NCI-H2171 (cell line): ENCODE data around the gene RPL7L1.

Experiments
- DNase-seq: peaks from one replicate; lab custom pipeline; 2025; lab: John Stamatoyannopoulos, UW

Gene RPL7L1

DNA sequence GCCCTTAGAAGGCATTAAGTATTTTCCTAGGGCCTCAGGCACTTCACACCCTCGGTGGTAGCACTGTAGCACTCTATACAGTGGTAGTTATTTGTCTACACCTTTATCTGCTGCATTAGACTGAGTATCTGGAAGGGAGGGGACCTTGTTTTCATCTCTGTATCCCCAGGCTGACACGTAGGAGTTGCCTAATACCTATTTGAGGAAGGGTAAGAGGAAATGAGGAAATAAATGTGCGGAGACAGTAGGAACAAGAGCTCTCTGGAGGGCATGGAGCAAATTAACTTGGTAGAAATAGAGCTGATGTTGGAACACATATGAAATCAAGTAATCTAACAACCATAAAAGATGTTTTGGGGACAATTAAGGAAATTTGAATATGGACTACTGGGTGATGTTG is 53.8 kb downstream of the RPL7L1 start:
- DNase-seq = no peak

DNA sequence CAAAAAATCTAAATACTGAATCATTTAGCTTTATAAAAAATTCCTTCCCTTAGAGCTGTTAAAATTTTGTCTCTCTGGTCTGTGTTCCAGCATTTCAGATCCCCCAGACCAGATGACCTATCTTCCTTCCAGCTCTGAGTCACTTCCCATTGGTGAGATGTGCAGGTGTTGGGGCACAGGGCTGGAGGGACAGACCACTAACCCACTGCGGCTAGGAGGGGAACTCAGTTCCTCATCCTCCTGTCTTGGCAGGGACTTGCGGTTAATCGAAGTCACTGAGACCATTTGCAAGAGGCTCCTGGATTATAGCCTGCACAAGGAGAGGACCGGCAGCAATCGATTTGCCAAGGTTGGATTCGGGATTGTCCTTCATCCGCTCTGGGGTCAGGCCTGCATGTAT is 55.9 kb downstream of the RPL7L1 start:
- DNase-seq = no peak

DNA sequence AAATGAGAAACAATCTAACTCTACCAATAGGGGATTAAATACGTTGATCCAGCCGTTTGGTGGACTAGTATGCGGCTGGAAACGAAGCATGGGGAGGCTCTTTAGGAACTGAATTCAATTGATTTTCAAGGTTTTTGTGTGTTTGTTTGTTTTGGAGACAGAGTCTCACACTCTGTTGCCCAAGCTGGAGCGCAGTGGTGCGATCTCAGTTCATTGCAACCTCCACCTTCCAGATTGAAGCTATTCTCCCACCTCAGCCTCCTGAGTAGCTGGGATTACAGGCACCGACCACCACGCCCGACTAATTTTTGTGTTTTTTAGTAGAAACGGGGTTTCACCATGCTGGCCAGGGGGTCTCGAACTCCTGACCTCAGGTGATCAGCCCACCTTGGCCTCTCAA is 57.0 kb downstream of the RPL7L1 start:
- DNase-seq = no peak

GRCh38 chr6:42937548-42938427 is 58.4 kb downstream of the RPL7L1 start:
- no peak for DNase-seq

DNA sequence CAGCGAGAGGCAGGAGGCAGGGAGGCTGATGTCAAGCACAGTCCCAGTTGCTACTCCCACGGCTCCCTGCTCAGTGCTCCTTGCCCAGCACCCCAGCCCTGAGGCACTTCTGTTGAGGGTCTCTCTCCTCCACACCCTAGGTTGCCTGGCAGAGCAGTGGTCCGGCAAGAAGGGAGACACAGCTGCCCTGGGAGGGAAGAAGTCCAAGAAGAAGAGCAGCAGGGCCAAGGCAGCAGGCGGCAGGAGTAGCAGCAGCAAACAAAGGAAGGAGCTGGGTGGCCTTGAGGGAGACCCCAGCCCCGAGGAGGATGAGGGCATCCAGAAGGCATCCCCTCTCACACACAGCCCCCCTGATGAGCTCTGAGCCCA is 59.0 kb downstream of the RPL7L1 start:
- no peak for DNase-seq

DNA sequence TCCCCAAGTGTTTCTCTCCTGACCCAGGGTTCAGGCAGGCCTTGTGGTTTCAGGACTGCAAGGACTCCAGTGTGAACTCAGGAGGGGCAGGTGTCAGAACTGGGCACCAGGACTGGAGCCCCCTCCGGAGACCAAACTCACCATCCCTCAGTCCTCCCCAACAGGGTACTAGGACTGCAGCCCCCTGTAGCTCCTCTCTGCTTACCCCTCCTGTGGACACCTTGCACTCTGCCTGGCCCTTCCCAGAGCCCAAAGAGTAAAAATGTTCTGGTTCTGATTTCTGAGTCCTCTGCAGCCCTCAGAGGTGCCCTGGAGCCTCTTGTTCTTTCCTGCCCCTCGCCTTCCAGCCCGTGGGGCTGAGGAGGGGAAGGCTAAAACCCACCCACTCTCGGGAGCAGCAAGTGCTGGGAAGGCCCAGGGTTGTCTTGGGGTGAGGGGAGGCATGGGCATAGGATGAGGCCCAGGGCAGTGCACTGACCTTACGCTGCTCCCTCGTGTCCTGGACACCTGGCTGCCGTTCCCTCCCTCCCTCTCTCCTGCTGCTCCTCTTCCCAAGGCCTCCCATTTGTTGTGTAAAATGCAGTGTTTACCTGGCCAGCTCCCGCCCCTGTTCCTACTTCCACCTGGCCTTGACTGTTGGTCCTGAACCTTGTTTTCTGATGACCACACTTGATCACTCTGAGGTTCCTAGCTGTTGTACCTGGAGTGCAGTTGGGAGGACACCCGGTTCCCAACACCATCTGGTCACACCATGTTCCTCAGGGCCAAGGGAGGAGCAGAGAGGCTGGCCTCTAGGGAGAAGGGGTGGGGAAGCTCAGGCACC is 59.8 kb downstream of the RPL7L1 start:
- no peak for DNase-seq
